Measurements from ENCODE around the gene TPCN2.

TPCN2 gene

GRCh38 chr11:69171476-69172240 lies 122.9 kb downstream of the TPCN2 start:
- in situ Hi-C loops (cut with MboI; ENCODE audit: low pct_unique_long_range_greater_than_20kb, low sequenced_read_pairs, unreplicated experiment) = no loop called here
- TF ChIP-seq CTCF (IDR thresholded peaks at IDR 0.05; ENCODE audit: extremely low read depth, insufficient read depth, missing control alignments) = no peak
- no peak for DNase-seq (ENCODE audit: low spot score)

GRCh38 chr11:69172674-69173073 lies 123.9 kb downstream of the TPCN2 start:
- TF ChIP-seq CTCF (IDR thresholded peaks at IDR 0.05; ENCODE audit: extremely low read depth, insufficient read depth, missing control alignments) = no peak
- in situ Hi-C loops (cut with MboI; ENCODE audit: low pct_unique_long_range_greater_than_20kb, low sequenced_read_pairs, unreplicated experiment) = no loop called here
- DNase-seq (ENCODE audit: low spot score) = no peak

GRCh38 chr11:69173331-69173730 lies 124.6 kb downstream of the TPCN2 start:
- no peak for DNase-seq (ENCODE audit: low spot score)
- TF ChIP-seq CTCF (IDR thresholded peaks at IDR 0.05; ENCODE audit: extremely low read depth, insufficient read depth, missing control alignments) = no peak
- in situ Hi-C loops (cut with MboI; ENCODE audit: low pct_unique_long_range_greater_than_20kb, low sequenced_read_pairs, unreplicated experiment) = no loop called here

GRCh38 chr11:69173925-69174581 lies 125.3 kb downstream of the TPCN2 start:
- no peak for DNase-seq (ENCODE audit: low spot score)
- TF ChIP-seq CTCF (IDR thresholded peaks at IDR 0.05; ENCODE audit: extremely low read depth, insufficient read depth, missing control alignments) = no peak
- in situ Hi-C loops (cut with MboI; ENCODE audit: low pct_unique_long_range_greater_than_20kb, low sequenced_read_pairs, unreplicated experiment) = no loop called here

- in situ Hi-C loops (cut with MboI; ENCODE audit: low pct_unique_long_range_greater_than_20kb, low sequenced_read_pairs, unreplicated experiment) = no loop called here
- no peak for DNase-seq (ENCODE audit: low spot score)
- TF ChIP-seq CTCF (IDR thresholded peaks at IDR 0.05; ENCODE audit: extremely low read depth, insufficient read depth, missing control alignments) = no peak
Observed at GRCh38 chr11:69174841-69175240, 126.1 kb downstream of the TPCN2 start.

GRCh38 chr11:69178819-69179482 lies 130.2 kb downstream of the TPCN2 start:
- DNase-seq (ENCODE audit: low spot score) = no peak
- in situ Hi-C loops (cut with MboI; ENCODE audit: low pct_unique_long_range_greater_than_20kb, low sequenced_read_pairs, unreplicated experiment) = no loop called here
- no peak for TF ChIP-seq CTCF (IDR thresholded peaks at IDR 0.05; ENCODE audit: extremely low read depth, insufficient read depth, missing control alignments)

Measured in GM13977 (cell line).